Body of pancreas (tissue), 4 donors: ENCODE measurements around the gene BPHL. TPM values are rescaled to one million over a fixed set of nuclear protein-coding genes. Genes with fewer than 3 reads are reported as not detected.

ENCODE experiments used
- ATAC-seq: fragments of 150-250 bp; one replicate; pipeline ENCODE4 v1.9.1; 2016
- DNase-seq, 4 donors: peaks; one replicate each; pipeline ENCODE4 v3.0.0-alpha.2; 2019
- H3K27ac ChIP-seq, 4 donors: fragments of 200-600 bp; sonication (generic); 1 replicate in 3 of 4; 2 replicates in 1 of 4; pipeline versions ENCODE4 v1.5.1 to v1.6.1; 2016 to 2019; ENCODE audit warnings: mild to moderate bottlenecking in 1 of 4, mixed read lengths in 1 of 4, moderate library complexity in 1 of 4
- H3K27me3 ChIP-seq, 2 donors: fragments of 200-600 bp; sonication (generic); one replicate each; pipeline ENCODE4 v1.6.0; 2016; ENCODE audit warnings: mild to moderate bottlenecking in 1 of 2
- H3K36me3 ChIP-seq, 2 donors: fragments of 200-600 bp; sonication (generic); replicated peaks in 1 of 2; 2 replicates each; pipeline ENCODE4 v1.5.1; 2016; ENCODE audit warnings: low read depth in 2 of 2; ENCODE audit not compliant: insufficient read depth in 1 of 2
- H3K4me1 ChIP-seq: fragments of 200-600 bp; sonication (generic); one replicate; pipeline ENCODE4 v1.6.0; 2016
- H3K4me3 ChIP-seq, 2 donors: fragments of 200-600 bp; sonication (generic); 1 replicate in 1 of 2; 2 replicates in 1 of 2; pipeline ENCODE4 v1.5.1; 2016 to 2019
- H3K9me3 ChIP-seq, 3 donors: fragments of 200-600 bp; sonication (generic); 1 replicate in 2 of 3; 2 replicates in 1 of 3; pipeline ENCODE4 v1.5.1; 2016
- CTCF ChIP-seq, 7 experiments: fragments of 450-650 bp in 4 of 7; fragments of 200-600 bp in 3 of 7; sonication (generic) in 3 of 7; IDR thresholded peaks; one replicate each; pipeline ENCODE4 v1.5.1; 2016 to 2019; ENCODE audit warnings: antibody characterized with exemption in 7 of 7
- POLR2A ChIP-seq, 3 donors: fragments of 450-650 bp; IDR thresholded peaks; one replicate each; pipeline ENCODE4 v1.6.1; 2016; ENCODE audit warnings: antibody characterized with exemption in 3 of 3, mild to moderate bottlenecking in 2 of 3
- WGBS, 2 donors: methylation state at CpG; one replicate each; pipeline ENCODE4 v1.1.5; 2017; 5-methylcytosine and 5-hydroxymethylcytosine counted together
- intact Hi-C: fragments of 100-400 bp; cut with DNase I; formaldehyde crosslinking; loops from one replicate; pipeline ENCODE4 v1.15.1; 2023
- total RNA-seq, 2 donors: library from RNA; depleted of rRNA; stranded (reverse); fragments of >200 nt; gene quantifications; one replicate each; pipeline ENCODE4 v1.1.0, GENCODE V29; 2016

BPHL gene
- total RNA-seq, 2 donors from 2014 or later = 15.6 to 21.8 TPM

DNA sequence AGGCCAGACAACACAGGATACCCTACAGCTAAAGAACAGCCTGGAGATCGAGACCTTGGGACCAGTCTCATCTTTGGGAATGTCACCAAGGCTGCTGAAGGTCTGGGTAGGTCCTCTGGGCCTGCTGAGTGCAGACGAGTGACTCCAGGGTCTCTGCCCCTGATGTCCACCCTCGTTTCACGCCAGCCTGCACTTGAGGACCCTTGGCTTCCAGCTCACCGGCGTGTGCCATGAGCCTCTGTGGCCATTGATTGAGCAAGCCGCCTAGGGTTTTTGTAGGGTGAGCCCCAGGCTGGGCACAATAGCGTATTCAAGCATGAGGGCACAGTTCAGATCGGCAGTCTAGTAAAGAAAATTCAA, 4.3 kb downstream of the BPHL start:
- H3K4me3 ChIP-seq = no peak overlapping the region
- intact Hi-C loops = loop anchor here (5.0 kb wide), 2 partner anchors 39 to 129 kb away; no protein-coding TSS in a partner anchor
- no peaks in the 10 kb centered on the region for H3K36me3 ChIP-seq
- H3K27ac ChIP-seq = no peak overlapping the region
- H3K27me3 ChIP-seq = no peaks in the 10 kb centered on the region
- ATAC-seq (no peak), DNase-seq (no peak)
- H3K4me1 ChIP-seq = peaks cover 35% of the 10 kb centered on the region
- WGBS, 2 donors = 82 to 91% methylated on average over 6 to 8 of the region's 9 CpGs
- H3K9me3 ChIP-seq = no peaks in the 10 kb centered on the region
- no peak for TF ChIP-seq POLR2A (IDR thresholded peaks at IDR 0.05)
- TF ChIP-seq CTCF (IDR thresholded peaks at IDR 0.05) = no peak

GRCh38 chr6:3124667-3125066, 6.2 kb downstream of the BPHL start:
- WGBS, 2 donors = 68 to 74% methylated on average over 8 of the region's 8 CpGs
- ATAC-seq = no peak
- H3K27ac ChIP-seq = no peak overlapping the region
- H3K4me3 ChIP-seq = no peak overlapping the region
- TF ChIP-seq POLR2A (IDR thresholded peaks at IDR 0.05) (no peak), CTCF (IDR thresholded peaks at IDR 0.05) (no peak)
- no peaks in the 10 kb centered on the region for H3K9me3 ChIP-seq
- H3K36me3 ChIP-seq = no peaks in the 10 kb centered on the region
- H3K4me1 ChIP-seq = peaks cover 47% of the 10 kb centered on the region
- intact Hi-C loops = loop anchor here (5.0 kb wide), 2 partner anchors 38 to 128 kb away; no protein-coding TSS in a partner anchor
- no peaks in the 10 kb centered on the region for H3K27me3 ChIP-seq
- DNase-seq = no peak

DNA sequence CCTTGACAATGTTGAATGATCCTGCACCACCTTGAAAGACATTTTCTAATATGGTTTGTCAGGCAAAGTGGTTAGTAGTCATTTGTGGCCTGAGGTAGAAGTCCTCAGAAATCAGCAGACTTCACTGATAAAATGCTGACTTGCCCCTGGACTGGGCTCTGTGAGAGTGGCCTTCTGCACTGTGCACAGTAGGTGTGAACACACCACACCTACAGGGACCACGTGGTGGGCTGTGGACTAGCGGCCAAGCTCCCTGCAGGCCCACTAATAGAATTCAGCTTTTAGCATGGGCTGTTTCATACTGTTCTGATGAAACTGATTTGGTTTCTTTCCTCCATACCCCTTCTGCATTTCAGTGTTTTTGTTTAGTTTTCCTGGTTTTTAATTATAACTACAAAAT, 7.3 kb downstream of the BPHL start:
- Histone ChIP-seq H3K36me3 (no peaks in the 10 kb centered on the region), H3K27me3 (no peaks in the 10 kb centered on the region), H3K9me3 (no peaks in the 10 kb centered on the region), H3K4me3 (no peak overlapping the region), H3K4me1 (peaks cover 35% of the 10 kb centered on the region), H3K27ac (no peak overlapping the region)
- intact Hi-C loops = no loop called here
- DNase-seq (no peak), ATAC-seq (no peak)
- TF ChIP-seq CTCF (IDR thresholded peaks at IDR 0.05) (no peak), POLR2A (IDR thresholded peaks at IDR 0.05) (no peak)
- WGBS, 2 donors = 23 to 33% methylated on average over 2 of the region's 2 CpGs

GRCh38 chr6:3128356-3129108, 10.0 kb downstream of the BPHL start:
- ATAC-seq = peak; percentile 45
- H3K36me3 ChIP-seq = no peaks in the 10 kb centered on the region
- WGBS, 2 donors = 64 to 68% methylated on average over 15 of the region's 15 CpGs

More at GRCh38 chr6:3128356-3129108, 10.0 kb downstream of the BPHL start:
- no peaks in the 10 kb centered on the region for H3K9me3 ChIP-seq
- no peak overlapping the region for H3K4me3 ChIP-seq
- H3K27me3 ChIP-seq = no peaks in the 10 kb centered on the region
- intact Hi-C loops = no loop called here
- TF ChIP-seq POLR2A (IDR thresholded peaks at IDR 0.05) (no peak), CTCF (IDR thresholded peaks at IDR 0.05) (no peak)
- DNase-seq = peak in 3 of 4 donors; percentile 36 to 50 (median 43)
- H3K4me1 ChIP-seq = peaks cover 36% of the 10 kb centered on the region
- peak overlapping the region; percentile 4 to 63 (median 30) for H3K27ac ChIP-seq
